HFFc6 (cell line): ENCODE data around the gene POLR3K. TPM values are rescaled to one million over a fixed set of nuclear protein-coding genes. Genes with fewer than 3 reads are reported as not detected.
"Not testable (repeated sequence)": the region's sequence is repeated elsewhere in the genome, so short reads cannot be mapped to it uniquely, and the experiment has no call there.

Source experiments
- DNase-seq: peaks from one replicate; pipeline ENCODE4 v3.0.0-alpha.2; 2018
- H3K27ac Mint-ChIP-seq: 2 replicates; pipeline ENCODE4 v1.8.0; 2020; ENCODE audit warnings: mild to moderate bottlenecking, mixed read lengths
- H3K27me3 Mint-ChIP-seq: 2 replicates; pipeline ENCODE4 v1.8.0; 2021; ENCODE audit warnings: mild to moderate bottlenecking, moderate library complexity, mixed read lengths; ENCODE audit not compliant: insufficient read depth
- H3K36me3 Mint-ChIP-seq: 2 replicates; pipeline ENCODE4 v1.8.0; 2021; ENCODE audit warnings: low read depth, mixed read lengths
- H3K4me1 Mint-ChIP-seq: 2 replicates; pipeline ENCODE4 v1.8.0; 2020; ENCODE audit warnings: low read depth, mixed read lengths
- H3K4me3 Mint-ChIP-seq: 2 replicates; pipeline ENCODE4 v1.8.0; 2020; ENCODE audit warnings: mild to moderate bottlenecking, moderate library complexity, mixed read lengths
- H3K9me3 Mint-ChIP-seq: 2 replicates; pipeline ENCODE4 v1.8.0; 2020; ENCODE audit warnings: mild to moderate bottlenecking, mixed read lengths
- CTCF ChIP-seq: fragments of 200-600 bp; sonication (generic); IDR thresholded peaks from 2 replicates; pipeline ENCODE4 v1.5.0; 2021; ENCODE audit warnings: antibody characterized with exemption, mild to moderate bottlenecking
- total RNA-seq, 6 experiments: library from RNA; stranded (reverse); fragmentation: NEBNext Ultra II Directional; extraction: Animal tissue kit (Norgen Biotek cat#: 25700); gene quantifications; 2 replicates in 1 of 6; 3 replicates in 5 of 6; pipeline ENCODE4 v1.2.3, GENCODE V29; 2021

Gene POLR3K
- total RNA-seq, 6 experiments from 2014 or later: 18.9 to 24.7 (median 19.8) TPM

GRCh38 chr16:42069-42457 is 11.3 kb downstream of the POLR3K start:
- DNase-seq: no peak
- H3K27ac Mint-ChIP-seq: no peak overlapping the region
- H3K9me3 Mint-ChIP-seq: no peaks in the 10 kb centered on the region
- H3K36me3 Mint-ChIP-seq: peaks cover 18% of the 10 kb centered on the region
- no peak overlapping the region for H3K4me3 Mint-ChIP-seq
- no peaks in the 10 kb centered on the region for H3K4me1 Mint-ChIP-seq
- no peak for TF ChIP-seq CTCF
- H3K27me3 Mint-ChIP-seq: no peaks in the 10 kb centered on the region

- Mint-ChIP-seq H3K4me1 (no peaks in the 10 kb centered on the region), H3K27me3 (no peaks in the 10 kb centered on the region), H3K9me3 (no peaks in the 10 kb centered on the region), H3K36me3 (peaks cover 18% of the 10 kb centered on the region), H3K27ac (no peak overlapping the region), H3K4me3 (no peak overlapping the region)
- DNase-seq: no peak
- no peak for TF ChIP-seq CTCF
Observed at GRCh38 chr16:41439-42068, 11.9 kb downstream of the POLR3K start.

DNA sequence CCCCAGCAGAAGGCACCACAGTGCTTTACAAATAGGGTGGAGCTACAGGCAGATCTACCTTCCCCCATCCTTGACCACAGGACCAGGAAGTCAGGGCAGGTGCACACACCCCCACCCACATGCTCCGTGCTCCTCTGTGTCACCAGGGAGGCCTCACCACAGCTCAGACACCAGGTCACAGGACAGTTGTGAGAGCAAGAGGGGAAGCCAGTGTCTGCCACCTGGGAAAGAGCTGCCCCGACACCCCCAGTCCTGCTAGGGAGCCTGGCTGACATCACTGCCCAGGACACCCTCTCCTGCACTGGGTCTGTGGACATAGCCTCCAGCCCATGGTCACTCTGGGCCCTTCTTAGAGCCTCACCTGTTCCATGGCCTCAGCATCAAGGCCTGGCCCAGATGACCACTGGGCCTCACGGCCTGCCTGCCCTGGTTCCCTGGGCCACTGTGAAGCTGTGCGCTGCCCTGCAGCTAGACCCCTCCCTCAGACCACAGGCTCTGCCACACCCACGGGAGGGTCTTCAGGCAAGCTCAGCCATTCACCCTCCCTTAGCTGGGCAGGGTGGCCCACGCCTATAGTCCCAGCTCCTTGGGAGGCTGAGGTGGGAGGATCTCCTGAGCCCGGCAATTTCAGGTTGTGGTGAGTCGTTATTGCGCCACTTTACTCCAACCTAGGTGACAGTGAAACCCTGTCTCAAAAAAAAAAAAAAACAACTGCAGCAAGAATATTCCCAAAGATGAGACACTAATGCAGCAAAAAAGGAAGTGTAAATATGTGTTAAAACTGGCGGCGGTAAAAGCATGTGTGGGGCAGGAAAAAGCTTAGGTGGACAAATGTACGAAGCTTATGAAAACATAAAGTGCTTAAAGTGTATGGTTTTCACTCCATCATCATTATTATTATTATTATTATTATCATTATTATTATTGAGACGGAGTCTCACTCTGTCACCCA is 14.2 kb downstream of the POLR3K start:
- peaks cover 18% of the 10 kb centered on the region for H3K36me3 Mint-ChIP-seq
- no peak overlapping the region for H3K27ac Mint-ChIP-seq
- no peak for TF ChIP-seq CTCF
- H3K27me3 Mint-ChIP-seq: no peaks in the 10 kb centered on the region
- H3K4me3 Mint-ChIP-seq: no peak overlapping the region
- H3K4me1 Mint-ChIP-seq: no peaks in the 10 kb centered on the region
- DNase-seq: no peak
- H3K9me3 Mint-ChIP-seq: no peaks in the 10 kb centered on the region

- peaks cover 12% of the 10 kb centered on the region for H3K36me3 Mint-ChIP-seq
- H3K4me1 Mint-ChIP-seq, DNase-seq, H3K4me3 Mint-ChIP-seq, H3K27me3 Mint-ChIP-seq, H3K27ac Mint-ChIP-seq, H3K9me3 Mint-ChIP-seq: not testable (repeated sequence)
Observed at GRCh38 chr16:38206-38605, 15.2 kb downstream of the POLR3K start.

DNA sequence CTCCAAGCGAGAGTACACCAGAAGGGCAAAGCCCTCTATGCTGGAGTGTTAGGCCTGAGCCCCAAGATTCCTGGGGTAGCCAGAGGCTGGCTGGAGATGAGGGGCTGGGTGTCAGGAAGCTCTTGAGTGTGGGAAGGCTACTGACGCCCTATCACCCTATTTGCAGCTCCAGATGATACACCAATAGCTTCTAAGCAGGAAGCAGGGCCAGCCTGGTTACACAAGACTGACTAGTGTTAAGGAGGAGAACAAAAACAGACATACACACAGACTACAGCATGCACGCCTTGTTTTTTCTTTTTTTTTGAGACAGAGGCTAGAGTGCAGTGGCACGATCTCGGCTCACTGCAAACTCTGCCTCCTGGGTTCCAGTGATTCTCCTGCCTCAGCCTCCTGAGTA is 15.9 kb downstream of the POLR3K start:
- Mint-ChIP-seq H3K4me3 (no peak overlapping the region), H3K27me3 (no peaks in the 10 kb centered on the region), H3K36me3 (peaks cover 7% of the 10 kb centered on the region; the same call in 1 of the 2 replicates), H3K27ac (no peak overlapping the region), H3K4me1 (no peaks in the 10 kb centered on the region), H3K9me3 (no peaks in the 10 kb centered on the region)
- DNase-seq: no peak
- TF ChIP-seq CTCF: no peak
